Skeletal muscle tissue (tissue), 4 donors: ENCODE measurements around the gene B4GALT5. TPM values are rescaled to one million over a fixed set of nuclear protein-coding genes. Genes with fewer than 3 reads are reported as not detected.
"Not testable (repeated sequence)": the region's sequence is repeated elsewhere in the genome, so short reads cannot be mapped to it uniquely, and the experiment has no call there.

Experiments
- H3K27ac ChIP-seq: one replicate; pipeline ENCODE4 v1.7.0; 2013; ENCODE audit warnings: mild to moderate bottlenecking, low read depth, low read length, inconsistent platforms
- H3K27me3 ChIP-seq, 3 donors: one replicate each; pipeline ENCODE4 v1.7.0; 2013; ENCODE audit warnings: low read length in 3 of 3; ENCODE audit not compliant: control insufficient read depth in 3 of 3, insufficient read depth in 3 of 3
- H3K36me3 ChIP-seq, 3 donors: one replicate each; pipeline ENCODE4 v1.7.0; 2013; ENCODE audit warnings: low read length in 3 of 3; ENCODE audit not compliant: control insufficient read depth in 3 of 3, insufficient read depth in 3 of 3
- H3K4me1 ChIP-seq, 3 donors: one replicate each; pipeline ENCODE4 v1.7.0; 2013; ENCODE audit warnings: low read length in 3 of 3, mild to moderate bottlenecking in 3 of 3; ENCODE audit not compliant: control insufficient read depth in 3 of 3, insufficient read depth in 3 of 3
- H3K4me3 ChIP-seq, 3 donors: one replicate each; pipeline ENCODE4 v1.7.0; 2013; ENCODE audit warnings: low read length in 3 of 3
- H3K9ac ChIP-seq, 3 donors: one replicate each; pipeline ENCODE4 v1.7.0; 2013; ENCODE audit warnings: low read length in 3 of 3, mild to moderate bottlenecking in 3 of 3, moderate library complexity in 2 of 3, low read depth in 1 of 3
- H3K9me3 ChIP-seq, 3 donors: one replicate each; pipeline ENCODE4 v1.7.0; 2013; ENCODE audit warnings: low read length in 3 of 3; ENCODE audit not compliant: control insufficient read depth in 3 of 3
- total RNA-seq: library from RNA; depleted of rRNA; stranded (reverse); fragments of >200 nt; gene quantifications from one replicate; pipeline ENCODE4 v1.2.3, GENCODE V29; 2014
- donor health status: Osteomylitis.

B4GALT5 gene
- total RNA-seq, 1 donor from 2014 or later: 14.6 TPM

DNA sequence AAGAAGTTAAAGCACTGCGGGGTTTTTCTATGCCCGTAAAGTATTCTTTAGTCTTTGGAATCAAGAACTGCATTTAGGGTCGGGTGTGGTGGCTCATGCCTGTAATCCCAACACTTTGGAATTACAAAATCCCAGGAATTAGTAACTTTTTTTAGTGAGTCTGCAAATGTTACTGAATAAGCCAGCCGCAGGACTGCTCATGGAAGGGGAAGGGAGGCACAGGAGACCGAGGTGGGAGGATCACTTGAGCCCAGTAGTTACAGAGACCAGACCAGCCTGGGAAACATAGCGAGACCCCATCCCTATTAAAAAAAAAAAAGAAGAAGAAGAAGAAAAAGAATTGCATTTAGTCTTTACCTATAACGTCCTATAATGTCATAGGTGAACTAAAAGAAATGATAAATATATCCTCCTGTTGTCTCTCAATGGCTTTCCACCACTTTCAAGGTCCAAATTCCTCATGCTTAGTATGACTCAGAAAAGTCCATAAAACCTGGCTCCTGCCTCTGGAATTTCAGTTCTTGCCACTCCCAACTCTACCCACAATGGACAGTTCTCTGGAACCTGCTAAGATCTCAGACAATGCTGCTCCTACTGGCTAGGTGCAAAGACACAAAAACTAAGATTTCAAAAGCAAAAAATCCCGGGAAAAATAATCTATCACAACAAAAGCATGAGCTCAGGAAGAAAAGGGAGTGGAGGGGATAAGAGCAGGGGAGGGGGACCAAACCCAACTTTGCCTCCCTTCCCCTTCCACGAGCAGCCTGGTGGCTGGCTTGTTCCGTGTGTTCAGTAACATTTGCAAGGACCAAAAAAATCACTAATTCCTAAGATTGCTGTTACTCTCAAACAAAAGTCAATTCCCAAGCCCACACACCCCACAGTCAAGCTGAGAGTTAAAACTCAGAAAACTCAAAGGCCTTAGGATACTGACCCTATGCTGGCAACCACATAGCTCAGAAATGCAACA lies 39.0 kb downstream of the B4GALT5 start:
- Histone ChIP-seq H3K27ac (peak overlapping the region; percentile 87), H3K4me1 (peaks cover 58 to 79% (median 70%) of the 10 kb centered on the region in 3 donors), H3K36me3 (no peaks in the 10 kb centered on the region), H3K4me3 (no peak overlapping the region), H3K27me3 (no peaks in the 10 kb centered on the region), H3K9ac (no peak overlapping the region), H3K9me3 (no peaks in the 10 kb centered on the region)

DNA sequence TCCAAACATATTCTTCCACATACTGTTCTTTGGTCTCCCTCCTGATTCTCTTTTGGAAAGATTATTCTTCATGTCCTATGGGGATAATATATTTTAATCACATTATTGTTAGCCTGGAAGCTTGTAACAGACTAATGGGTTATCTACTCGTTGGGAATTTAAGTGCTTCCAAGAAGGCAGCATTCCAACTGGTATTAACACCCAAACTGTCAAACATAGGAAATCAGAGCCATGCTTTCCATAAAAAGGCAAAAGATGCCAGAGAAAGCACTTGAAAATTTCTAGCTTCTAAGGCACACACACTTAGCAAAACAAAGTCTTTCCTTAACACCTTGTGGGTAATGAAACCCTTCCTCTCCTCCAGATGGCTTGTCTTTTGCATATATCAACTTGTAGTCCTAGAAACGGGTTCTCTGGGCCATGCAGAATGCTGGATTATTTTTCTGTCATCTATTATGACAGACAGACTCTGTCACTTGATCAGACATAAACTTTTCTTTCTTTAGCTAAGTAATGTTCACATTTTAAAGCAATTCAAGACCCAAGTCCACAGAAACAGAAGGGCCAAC lies 41.5 kb downstream of the B4GALT5 start:
- Histone ChIP-seq H3K27me3 (no peaks in the 10 kb centered on the region), H3K36me3 (no peaks in the 10 kb centered on the region), H3K9me3 (no peaks in the 10 kb centered on the region), H3K9ac (no peak overlapping the region), H3K27ac (peak overlapping the region; percentile 9), H3K4me1 (peaks cover 43 to 63% (median 50%) of the 10 kb centered on the region in 3 donors), H3K4me3 (no peak overlapping the region)

DNA sequence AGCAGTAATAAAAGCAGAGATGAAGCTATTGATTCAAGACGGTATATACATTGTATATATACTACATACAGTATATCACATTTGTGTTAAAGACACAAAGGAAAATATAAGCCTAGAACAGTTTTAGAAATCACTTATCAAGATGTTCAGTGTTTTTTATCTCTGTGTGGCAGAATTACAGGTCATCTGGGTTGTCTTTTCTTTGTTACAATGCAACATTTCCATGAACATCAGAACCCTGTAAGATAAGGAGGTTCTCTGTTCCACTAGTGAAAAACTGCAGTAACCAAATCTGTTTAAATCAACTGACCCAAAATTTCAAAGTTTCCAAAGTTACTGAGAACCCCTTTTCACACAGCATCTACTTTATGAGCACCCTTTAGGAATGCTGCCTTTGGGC lies 42.2 kb downstream of the B4GALT5 start:
- H3K9ac ChIP-seq: no peak overlapping the region
- no peak overlapping the region for H3K4me3 ChIP-seq
- no peak overlapping the region for H3K27ac ChIP-seq
- no peaks in the 10 kb centered on the region for H3K27me3 ChIP-seq
- no peaks in the 10 kb centered on the region for H3K9me3 ChIP-seq
- H3K4me1 ChIP-seq: peaks cover 35 to 56% (median 42%) of the 10 kb centered on the region in 3 donors
- no peaks in the 10 kb centered on the region for H3K36me3 ChIP-seq

DNA sequence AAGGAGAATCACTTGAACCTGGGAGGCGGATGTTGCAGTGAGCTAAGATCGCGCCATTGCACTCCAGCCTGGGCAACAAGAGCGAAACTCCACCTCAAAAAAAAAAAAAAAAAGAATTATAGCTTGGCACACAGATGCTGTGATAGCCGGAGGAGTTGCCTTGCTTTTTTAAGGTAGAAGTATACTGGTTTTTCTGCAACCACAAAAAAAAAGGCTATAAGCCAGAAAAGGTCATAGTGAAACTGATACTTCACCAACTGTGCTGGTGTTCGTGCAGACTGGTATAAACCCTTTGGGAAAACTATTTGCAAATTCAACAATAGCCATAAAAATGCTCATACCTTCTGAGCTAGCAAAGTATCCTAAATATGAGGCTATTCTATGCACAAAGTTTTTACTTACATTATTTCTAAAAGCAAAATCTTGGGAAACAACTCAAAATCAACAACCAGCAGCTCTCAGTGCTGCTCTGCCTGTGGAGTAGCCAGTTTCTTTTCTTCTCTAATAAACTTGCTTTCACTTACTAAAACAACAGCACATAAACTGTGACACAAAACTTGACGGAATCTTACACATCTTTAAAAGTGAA lies 44.0 kb downstream of the B4GALT5 start:
- peaks cover 20 to 38% (median 25%) of the 10 kb centered on the region in 3 donors for H3K4me1 ChIP-seq
- no peak overlapping the region for H3K27ac ChIP-seq
- H3K27me3 ChIP-seq: no peaks in the 10 kb centered on the region
- H3K9me3 ChIP-seq: no peaks in the 10 kb centered on the region
- no peak overlapping the region for H3K9ac ChIP-seq
- no peaks in the 10 kb centered on the region for H3K36me3 ChIP-seq
- H3K4me3 ChIP-seq: no peak overlapping the region

DNA sequence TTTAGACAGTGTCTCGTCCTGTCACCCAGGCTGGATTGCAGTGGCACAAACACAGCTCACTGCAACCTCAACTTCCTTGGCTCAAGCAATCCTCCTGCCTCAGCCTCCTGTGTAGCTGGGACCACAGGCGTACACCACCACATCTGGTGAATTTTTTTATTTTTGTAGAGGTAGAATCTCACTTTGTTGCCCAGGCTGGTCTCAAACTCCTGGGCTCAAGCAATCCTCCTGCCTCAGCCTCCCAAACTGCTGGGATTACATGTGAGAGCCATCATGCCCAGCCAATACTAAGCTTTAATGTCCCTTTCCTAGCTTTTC lies 44.8 kb downstream of the B4GALT5 start:
- H3K9ac ChIP-seq, H3K36me3 ChIP-seq, H3K27me3 ChIP-seq, H3K4me3 ChIP-seq, H3K27ac ChIP-seq, H3K9me3 ChIP-seq: not testable (repeated sequence)
- H3K4me1 ChIP-seq: peaks cover 20 to 32% (median 23%) of the 10 kb centered on the region in 3 donors

DNA sequence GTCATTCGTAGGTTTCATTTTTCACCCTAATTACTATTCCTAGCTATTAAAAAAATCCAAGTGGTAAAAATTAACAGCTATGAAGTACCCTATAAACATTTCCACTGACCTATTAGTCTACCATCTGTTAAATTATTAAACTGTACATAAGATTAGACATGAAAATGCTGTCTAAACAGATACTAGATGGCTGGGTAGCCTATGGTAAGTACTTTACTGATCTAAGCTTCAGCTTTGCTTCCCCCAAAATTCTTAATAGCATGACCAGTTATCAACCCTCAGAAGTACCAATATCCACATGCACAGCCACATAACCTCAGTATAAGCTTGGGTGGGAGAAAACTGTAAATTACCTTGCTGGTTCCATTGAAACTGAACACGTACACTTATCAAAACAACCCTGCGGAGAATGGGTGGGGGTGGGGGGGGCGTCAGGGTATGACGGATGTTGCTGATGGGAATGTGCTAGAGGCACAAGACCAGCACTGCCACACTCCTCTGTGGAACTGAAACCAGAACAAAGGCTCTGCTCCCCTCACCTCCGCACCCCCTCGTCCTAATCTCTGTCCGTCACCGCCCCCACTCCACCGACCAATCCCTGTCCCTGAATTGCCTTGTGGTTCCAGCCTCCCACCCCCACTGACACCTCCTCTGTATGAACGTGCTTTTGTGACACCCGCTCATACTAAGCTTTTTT lies 45.3 kb downstream of the B4GALT5 start:
- Histone ChIP-seq H3K36me3 (no peaks in the 10 kb centered on the region), H3K4me3 (no peak overlapping the region), H3K4me1 (peaks cover 19 to 31% (median 20%) of the 10 kb centered on the region in 3 donors), H3K27ac (no peak overlapping the region), H3K9me3 (no peaks in the 10 kb centered on the region), H3K9ac (no peak overlapping the region), H3K27me3 (no peaks in the 10 kb centered on the region)

DNA sequence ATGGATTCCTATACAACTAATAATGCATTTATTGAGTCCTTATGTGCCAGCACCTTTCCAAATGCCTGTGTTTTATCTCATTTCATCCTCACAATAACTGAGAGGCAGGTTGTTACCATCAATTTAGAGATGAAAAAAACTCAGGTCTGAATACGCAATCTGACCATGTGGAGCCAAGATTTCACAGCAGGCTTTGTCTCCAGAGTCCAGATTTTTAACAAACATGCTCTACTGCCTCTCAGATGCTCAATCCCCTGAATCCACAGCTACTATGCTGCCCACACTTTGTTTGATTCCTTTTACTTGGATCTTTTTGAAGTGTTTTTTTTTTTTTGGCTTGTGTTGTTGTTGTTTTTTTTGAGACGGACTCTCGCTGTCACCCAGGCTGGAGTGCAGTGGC lies 46.8 kb downstream of the B4GALT5 start:
- H3K4me1 ChIP-seq: peaks cover 11 to 25% (median 12%) of the 10 kb centered on the region in 3 donors
- H3K27ac ChIP-seq: no peak overlapping the region
- no peaks in the 10 kb centered on the region for H3K36me3 ChIP-seq
- no peaks in the 10 kb centered on the region for H3K9me3 ChIP-seq
- H3K27me3 ChIP-seq: no peaks in the 10 kb centered on the region
- H3K9ac ChIP-seq: no peak overlapping the region
- no peak overlapping the region for H3K4me3 ChIP-seq

DNA sequence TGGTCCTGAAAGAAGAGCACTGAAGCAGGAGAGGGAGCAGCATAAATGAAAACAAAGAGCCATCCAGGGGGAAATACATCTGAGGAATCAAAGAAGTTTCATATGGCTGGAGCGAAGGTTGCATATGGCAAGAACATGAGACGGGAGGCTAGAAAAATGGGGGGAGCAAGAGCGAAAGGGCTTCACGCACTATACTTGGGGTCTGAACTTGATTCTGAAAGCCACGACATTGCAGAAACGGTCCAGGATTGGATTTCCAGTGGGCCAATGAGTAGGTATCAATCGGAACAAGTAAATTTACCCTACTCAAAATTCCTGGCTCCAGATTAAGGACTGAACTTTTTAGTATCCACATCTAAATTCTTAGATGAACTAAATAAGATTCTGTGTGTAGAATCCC lies 47.9 kb downstream of the B4GALT5 start:
- Histone ChIP-seq H3K9ac (no peak overlapping the region), H3K4me1 (peaks cover 13 to 22% (median 13%) of the 10 kb centered on the region in 3 donors), H3K4me3 (no peak overlapping the region), H3K9me3 (no peaks in the 10 kb centered on the region), H3K36me3 (no peaks in the 10 kb centered on the region), H3K27ac (no peak overlapping the region), H3K27me3 (no peaks in the 10 kb centered on the region)

DNA sequence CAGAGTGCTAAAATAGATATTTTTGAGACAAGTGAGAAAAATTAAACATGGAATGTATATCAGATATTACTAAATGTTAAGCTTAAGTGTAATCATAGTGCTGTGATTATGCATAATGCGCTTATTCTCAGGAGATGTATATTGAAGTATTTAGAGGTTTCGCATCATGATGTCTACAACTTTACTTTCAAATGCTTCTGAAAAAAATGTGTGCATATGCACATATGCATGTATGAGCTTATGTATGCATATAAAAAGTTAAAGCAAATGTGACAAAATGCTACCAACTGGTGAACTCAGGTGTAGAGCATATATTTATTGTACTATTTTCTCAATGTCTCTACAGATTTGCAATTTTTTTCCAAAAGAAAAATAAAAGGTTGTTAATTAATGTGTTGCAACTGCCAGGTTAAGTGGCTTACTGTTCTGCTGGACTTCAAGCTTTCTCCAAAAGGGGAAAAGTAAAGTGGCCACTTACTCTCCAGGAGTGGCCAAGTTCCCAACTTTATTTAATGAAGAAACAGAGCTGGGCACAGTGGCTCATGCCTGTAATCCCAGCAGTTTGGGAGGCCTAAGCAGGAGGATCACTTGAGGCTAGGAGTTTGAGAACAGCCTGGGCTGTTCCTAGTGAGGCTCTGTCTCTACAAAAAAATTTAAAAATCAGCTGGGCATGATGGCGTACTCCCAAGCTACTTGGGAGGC lies 48.9 kb downstream of the B4GALT5 start:
- no peaks in the 10 kb centered on the region for H3K9me3 ChIP-seq
- no peak overlapping the region for H3K4me3 ChIP-seq
- no peaks in the 10 kb centered on the region for H3K27me3 ChIP-seq
- H3K9ac ChIP-seq: no peak overlapping the region
- H3K4me1 ChIP-seq: peaks cover 8 to 17% (median 14%) of the 10 kb centered on the region in 3 donors
- no peak overlapping the region for H3K27ac ChIP-seq
- no peaks in the 10 kb centered on the region for H3K36me3 ChIP-seq
